D341Med (cell line): ENCODE measurements around the gene DNAJC2.
"Not testable (repeated sequence)": the region's sequence is repeated elsewhere in the genome, so short reads cannot be mapped to it uniquely, and the experiment has no call there.

Experiments used
- DNase-seq: peaks from one replicate; pipeline ENCODE4 v3.0.0; 2012; ENCODE audit warnings: low spot score

The DNAJC2 gene

DNA sequence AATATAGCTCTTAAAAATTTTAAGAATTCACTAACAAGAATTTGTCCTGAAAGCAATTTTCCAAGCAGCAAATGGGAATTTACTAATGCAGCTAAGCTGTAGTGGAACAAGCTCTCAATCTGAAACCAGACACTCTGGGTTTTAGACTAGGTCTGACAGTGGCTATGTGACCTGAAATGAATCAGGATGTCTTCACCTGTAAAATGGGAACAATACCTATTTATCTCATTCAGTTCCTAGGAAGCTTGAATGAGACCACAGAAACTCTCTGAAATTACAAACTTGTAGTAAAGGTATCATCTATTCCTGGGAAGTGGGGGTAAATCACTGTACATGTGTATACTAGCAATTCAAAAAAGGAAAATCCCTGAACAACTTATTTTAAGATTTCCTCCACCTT, 1.2 kb downstream of the DNAJC2 start:
- no peak for DNase-seq

DNA sequence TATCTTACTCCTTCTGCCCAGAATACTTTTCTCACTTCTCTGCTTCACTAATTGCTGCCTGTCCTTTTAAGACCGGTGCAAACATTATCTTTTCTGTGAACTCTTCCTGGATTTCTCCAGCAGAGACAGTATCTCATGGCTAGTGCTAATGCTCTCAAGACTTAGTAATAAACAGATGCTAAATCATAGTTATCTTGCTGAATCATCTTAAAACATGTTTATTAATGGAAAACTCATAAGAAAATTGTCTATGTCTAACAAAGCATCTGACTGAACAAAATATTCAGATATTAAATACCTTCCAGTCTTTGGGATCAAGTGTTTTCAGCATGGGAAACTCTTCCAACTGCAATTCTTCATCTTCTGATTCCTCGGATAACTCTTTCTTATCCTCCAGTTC, 3.1 kb downstream of the DNAJC2 start:
- no peak for DNase-seq

DNA sequence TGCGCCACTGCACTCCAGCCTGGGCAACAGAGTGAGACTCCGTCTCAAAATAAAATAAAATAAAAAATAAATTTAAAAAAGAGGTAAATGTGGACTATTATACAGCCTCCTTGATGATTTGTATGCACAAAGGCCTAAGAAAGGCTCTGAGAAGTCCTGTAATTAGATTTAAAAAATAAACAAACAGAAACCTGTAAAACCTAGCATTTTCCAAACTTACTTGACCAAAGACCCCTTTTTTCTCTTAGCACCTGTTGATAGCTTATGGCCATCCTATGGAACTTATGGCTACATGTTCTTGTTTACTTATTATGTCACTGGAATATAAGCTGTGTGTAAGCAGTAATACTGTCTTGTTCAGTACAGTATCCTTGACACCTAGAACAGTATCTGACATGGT, 5.7 kb downstream of the DNAJC2 start:
- DNase-seq, result no peak

DNA sequence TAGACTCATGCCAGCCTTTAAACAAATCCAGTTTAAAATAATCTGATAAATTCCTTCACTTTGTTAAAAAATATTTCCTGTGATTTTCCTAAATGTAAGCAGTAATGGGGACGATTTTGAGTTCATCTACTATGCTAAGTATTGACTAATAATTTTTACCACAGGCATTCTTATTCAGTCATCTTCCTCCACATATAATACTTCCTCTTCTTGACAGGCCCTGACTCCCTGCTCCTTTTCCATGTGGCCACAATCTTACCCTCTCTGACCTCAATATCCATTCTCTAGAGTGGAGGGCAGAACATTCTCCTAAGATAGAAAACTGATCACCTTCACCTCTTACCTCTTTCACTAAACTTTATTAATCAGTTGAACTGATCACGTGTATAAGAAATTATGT, 7.8 kb downstream of the DNAJC2 start:
- DNase-seq, result no peak

DNA sequence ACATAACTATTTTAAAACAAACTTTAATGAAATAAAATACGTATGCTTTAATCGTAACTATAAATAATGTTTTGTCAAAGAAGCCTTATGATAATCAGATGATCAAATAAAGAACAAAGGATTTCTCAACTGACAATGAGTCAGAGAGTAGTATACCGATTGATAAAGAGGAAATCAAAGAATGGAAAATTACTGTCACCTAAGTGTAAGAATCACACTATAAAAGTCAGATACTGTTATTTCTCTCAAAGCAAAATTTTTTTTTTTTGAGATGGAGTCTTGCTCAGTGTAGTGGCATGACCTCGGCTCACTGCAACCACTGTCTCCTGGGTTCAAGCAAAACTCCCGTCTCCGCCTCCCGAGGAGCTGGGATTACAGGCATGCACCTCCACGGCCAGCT, 18.8 kb downstream of the DNAJC2 start:
- no peak for DNase-seq

DNA sequence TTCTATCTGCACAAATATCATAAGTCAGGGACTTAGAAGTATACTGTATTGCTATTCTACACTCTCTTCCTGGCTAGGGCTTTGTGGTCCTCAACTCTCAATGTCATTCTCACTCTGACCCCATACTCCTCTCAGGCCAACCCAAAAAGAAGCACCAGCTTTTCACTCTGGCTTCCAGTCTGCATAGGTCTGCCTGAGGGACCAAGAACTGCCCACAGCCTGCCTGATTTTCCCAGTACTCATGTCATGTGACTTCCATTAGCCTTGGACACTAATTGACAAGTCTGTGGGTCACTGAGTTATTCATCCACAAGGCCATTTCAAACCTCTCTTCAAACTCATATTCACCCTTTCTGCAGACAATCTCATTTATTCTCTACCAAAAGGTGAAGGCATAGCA, 27.6 kb downstream of the DNAJC2 start:
- no peak for DNase-seq

DNA sequence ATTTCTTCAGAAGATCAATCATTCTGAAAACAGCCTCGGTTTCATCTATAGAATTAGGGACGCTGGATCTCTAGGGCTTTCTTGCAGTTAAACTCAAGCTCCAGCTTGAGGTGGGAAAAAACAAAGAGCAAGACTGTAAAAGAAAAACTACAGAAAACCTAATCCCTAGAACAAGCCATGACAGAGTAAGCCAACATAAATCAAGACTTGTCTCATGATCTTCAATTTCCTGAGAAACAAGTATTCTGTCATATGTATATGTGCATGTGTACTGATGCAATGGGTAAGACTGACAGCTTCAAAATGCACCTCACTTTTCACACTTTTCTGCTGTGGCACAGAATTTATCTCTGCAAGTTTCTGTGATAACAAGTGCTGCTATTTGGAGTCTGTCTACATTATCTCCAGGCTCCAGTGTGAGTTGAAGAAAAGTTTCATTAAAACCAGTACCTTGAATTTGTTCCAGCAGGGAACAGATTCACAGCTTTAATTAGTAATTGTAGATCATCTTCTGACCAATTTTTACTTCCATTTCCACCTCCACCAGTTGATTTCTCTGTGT, 28.1 kb downstream of the DNAJC2 start:
- no peak for DNase-seq

DNA sequence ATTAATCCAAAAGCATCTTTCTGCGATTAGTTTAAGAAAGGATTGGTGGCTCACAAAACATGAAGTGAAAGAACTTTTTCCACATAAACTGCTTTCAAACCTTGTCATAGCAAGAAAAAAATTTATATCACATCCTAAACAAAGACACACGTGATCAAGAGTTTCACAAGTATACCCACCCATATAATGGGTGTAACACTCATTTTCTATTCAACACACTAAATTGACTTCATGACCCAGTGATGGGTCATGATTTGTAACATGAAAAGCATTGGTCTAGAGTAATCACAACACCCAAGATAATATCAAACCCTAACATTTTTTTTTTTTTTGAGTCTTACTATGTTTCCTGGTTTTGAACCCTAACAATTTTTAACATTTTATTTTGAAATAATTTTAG, 29.7 kb downstream of the DNAJC2 start:
- DNase-seq, result no peak

DNA sequence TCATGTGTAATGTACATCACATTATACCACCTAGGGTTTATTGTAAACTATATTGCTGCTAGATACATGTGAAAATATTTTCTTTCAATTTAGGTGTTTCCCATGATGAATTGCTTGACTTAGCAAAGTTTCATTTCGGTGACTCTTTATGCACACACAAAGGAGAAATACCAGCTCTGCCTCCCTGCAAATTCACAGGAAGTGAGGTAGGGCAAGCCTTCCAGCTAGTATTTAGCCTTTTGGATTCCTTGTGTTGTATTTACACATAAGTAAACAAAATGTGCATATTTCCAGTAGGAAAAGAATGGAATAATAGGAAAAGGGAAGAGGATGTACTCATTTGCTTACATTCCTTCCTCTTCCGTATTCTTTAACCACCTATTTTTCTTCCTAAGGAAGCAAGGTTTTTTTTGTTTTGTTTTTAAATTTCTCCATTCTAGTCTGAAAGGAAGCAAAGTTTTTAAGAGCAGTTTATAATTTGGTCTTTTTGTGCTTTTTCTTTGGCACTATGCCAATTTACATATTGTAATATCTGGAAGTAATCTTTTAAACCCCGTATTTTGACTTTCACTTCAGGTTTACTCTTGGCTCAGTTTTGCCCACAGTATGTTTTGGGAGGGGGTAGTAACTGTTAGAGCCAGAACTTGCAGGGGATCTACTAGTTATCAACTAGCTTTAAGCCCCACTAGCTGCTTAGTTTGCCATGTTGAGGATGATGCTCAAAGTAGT, 36.9 kb downstream of the DNAJC2 start:
- DNase-seq, result no peak

DNA sequence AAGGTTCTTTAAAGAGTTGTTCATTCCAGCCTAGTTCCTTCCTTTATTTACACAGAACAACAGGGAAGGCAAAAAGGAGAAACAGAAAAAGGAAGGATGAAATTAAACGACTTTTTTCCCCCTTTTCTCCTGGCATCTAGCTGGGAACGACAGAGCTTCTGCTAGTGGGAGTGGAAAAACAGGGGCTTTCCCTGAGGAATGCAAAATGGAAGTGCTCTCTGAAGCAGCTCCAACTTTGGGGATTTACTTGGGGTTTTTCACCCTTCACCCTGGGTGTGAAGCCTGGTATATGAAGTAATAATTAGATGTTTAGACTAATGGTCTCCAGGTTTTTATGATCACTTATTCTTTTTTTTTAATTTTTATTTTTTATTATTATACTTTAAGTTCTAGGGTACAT, 43.1 kb downstream of the DNAJC2 start:
- DNase-seq, result no peak

DNA sequence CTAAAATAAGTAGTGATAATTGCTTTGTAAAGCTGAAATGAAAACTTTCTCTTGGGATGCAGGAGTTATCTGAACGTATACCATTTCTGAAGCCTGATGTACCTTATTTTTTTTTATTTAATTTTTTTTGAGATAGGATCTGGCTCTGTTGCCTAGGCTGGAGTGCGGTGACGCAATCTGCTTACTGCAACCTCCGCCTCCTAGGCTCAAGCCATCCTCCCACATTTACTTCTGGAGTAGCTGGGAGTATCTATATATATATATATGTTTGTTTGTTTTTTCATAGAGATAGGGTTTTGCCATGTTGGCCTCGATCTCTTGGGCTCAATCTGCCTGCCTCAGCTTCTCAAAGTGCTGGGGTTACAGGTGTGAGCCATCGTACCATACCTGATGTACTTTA, 44.9 kb downstream of the DNAJC2 start:
- DNase-seq, result no peak

DNA sequence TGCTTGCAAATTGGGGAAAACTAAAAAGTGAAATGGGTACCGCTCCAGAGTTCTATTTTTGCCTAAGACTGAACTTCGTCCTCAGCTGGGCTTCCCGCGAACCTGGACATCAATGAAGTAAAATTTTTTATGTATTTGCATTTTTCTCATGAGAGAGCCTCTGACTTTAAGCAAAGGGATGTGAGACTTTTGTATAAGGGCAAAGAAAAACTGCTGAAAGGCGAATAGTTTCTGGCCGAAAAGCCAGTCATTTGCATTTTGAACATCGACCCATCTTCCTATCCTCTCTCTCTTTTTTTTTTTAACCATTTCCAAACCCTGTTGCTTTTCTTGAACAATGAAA, 46.8 kb downstream of the DNAJC2 start:
- no peak for DNase-seq

DNA sequence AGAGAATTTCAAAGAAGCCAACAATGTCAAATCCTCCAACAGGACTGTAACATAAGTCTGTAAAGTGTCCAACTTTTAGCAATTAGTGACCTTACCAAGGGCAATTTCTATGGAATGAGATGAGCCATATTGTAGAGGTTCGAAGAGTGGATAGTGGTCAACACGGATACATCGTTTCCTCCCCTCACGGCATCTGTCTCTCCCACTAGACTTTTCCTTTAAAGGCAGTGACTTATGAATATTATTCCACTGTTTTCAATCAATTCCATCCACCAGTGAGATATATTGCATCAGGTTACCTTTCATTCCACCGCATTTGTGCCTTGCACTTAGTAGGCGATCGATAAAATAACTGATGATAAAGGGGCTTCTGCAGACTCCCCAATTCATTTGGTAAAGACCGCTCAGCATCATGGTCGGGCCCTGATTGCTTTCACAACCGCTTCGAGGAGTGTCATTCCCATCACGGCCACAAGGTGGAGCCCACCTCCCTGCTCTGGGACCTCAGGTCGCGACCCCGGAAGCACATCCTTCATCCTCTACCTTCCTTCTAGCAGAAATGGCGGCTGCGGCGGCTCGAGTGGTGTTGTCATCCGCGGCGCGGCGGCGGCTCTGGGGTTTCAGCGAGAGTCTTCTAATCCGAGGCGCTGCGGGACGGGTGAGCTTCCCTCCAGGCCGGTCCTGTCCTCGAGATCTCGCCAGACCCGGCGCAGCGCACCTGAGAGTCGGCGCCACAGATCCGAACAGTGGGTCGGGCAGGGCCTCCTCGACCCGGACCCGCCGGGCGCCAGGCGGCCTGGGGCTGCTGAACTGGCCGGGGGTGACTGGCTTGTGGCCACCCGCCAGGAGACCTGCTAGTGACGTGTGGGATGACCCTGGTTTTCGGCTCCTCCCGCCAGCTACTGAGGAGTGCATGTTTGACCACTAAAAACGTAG, 47.4 kb downstream of the DNAJC2 start, which contains the start of gene PMPCB:
Gene PMPCB, plus strand, starts transcription at position 535 of the 936 bp plus-strand sequence. Its CDS starts 25 bp downstream, at position 560.
- peak; percentile 93 for DNase-seq

DNA sequence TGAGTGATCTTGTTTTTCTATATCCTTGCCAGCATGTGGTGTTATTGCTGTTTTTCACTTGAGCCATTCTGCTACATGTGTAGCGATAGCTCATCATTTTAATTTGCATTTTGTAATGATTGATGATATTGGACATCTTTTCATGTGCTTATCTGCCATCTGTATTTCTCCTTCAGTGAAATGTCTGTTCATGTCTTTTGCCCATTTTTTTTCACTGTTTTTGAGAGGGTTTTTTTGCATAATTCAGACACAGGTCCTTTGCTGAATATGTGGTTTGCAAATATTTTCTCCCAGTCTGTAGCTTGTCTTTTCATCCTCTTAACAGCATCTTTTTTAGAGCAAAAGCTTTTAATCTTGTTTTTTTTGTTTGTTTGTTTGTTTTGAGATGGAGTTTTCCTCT, 51.0 kb downstream of the DNAJC2 start:
- DNase-seq, result no peak

DNA sequence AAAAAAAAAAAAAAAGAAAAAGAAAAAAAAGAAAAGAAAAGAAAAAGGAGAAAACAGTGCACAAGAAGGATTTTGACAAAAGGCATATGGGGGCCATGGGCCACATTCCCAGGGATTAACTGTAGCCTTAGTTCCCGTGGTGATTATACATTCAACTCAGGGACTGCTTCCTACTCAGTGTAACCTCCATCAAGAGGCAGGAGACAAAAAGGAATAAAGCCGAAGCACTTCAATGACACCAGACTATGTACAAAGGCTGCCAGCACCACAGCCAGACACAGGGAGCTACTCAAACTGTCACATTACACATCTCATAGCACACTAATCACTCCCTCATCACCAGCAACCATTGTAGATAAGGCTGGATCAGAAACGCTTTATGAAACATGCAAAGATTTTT, 52.4 kb downstream of the DNAJC2 start:
- no peak for DNase-seq

DNA sequence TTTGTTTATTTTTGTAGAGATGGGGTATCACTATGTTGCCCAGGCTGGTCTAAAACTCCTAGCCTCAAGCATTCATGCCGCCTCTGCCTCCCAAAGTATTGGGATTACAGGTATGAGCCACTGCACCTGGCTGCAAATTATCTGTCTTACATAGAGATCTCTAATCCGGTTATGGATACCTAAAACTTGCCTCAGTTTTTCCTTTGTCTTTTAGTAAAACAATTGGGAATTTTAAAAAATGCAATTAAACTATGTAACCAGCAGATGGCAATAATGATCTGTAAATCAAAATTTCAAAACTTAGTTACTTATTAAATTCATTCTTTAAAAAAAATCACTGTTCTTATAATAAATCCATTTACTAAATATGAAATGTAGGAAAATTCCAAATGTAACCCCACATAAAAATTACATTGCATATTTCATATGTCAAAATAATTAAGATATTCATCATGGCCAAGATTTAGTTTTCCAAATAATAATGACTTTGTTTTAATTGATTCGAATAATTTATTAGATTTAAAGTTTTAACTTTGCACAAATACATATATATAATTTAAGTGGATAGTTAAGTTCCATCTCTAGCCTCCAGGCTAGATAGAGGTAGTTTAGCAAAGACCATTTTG, 61.7 kb downstream of the DNAJC2 start:
- not testable (repeated sequence) for DNase-seq

DNA sequence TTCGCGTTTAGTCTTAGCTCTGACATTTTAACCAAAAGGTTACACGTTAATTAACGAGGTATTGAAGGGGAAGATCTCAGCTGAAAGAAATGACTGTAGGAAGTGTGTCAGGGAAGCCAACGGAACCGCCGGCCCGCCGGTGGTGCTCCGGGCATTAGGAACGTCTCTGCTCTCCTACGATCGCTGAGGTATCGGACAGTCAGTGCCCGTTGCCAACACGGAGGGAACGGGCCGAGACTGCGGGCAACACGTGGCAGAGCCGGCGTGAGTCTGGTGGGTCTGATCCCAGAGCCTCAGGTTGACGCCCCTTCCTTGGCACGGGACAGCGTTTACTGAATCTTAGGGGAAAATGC, 63.8 kb downstream of the DNAJC2 start:
- DNase-seq, result not testable (repeated sequence)

DNA sequence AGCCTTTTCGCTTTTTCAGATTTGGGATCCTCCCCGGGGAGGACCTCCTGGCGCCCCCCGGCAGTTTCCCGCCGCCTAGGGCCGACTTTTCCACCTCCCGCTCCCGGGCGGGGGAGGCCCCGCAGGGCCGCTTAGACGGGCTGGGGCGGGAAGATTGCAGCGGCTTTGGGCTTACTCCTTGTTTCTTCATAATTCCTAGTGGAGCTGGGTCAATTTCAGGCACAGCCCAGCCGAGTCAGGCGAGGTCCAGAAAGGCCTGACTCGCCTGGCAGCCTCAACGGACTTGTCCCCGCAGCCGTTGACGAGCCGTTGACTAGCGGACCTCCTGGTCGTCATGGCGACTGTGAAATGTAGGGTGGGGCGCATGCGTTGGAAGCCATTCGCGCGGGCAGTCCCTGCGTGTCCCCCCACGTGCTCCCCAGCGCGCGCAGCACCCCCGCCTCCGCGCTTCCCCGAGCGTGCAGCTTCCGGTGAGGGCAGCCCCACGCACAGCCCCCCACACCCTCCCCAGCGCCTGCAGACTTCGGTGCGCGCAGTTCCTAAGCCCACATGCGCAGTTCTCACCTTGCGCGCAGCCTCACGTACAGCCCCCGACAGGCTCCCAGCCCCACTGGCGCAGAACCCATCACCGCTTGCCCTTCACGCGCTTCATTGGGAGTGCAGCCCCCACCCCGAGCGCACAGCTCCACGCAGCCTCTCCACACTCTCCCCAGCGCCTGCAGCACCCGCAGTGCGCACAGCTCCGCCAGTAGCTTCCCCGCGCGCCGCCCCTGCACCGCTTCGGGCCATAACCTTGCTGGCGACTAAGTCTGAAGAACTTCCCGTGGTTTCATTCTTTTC, 64.4 kb downstream of the DNAJC2 start:
- peak; percentile 56 for DNase-seq

DNA sequence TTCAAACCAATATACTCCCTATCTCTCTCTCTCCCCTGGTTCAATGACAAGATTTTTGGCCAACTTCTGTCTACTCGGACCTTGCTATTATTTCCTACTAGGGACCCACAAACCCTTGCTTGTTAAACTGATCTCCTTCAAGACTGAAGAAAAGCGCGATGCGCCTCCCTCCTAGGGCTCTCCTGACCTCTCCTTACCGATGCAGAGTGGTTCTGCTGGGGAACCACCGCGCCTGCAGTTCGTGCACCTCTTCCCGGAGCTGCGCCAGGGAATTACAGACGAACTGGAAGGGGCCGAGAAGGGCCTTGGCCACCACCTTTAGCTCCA, 65.0 kb downstream of the DNAJC2 start:
- DNase-seq, result peak; percentile 37

DNA sequence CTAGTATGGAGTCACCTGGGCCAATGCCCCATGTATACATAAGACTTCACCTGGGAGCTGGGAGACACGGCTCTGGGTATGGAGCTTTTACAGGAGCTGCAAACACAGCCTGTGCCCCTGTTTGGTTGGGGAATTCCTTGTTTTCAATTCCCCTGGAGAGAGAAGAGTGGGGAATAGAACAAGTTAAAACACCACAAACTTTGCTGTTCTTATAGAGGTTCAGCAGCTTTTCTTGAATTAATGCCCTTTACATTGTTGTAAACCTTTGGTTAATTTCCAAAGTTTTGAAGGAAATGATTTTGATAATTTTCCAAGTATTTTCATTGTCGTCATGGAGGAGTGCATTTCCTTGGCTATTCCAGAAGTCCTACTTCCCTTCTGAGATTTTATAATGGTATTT, 66.4 kb downstream of the DNAJC2 start:
- DNase-seq, result not testable (repeated sequence)

DNA sequence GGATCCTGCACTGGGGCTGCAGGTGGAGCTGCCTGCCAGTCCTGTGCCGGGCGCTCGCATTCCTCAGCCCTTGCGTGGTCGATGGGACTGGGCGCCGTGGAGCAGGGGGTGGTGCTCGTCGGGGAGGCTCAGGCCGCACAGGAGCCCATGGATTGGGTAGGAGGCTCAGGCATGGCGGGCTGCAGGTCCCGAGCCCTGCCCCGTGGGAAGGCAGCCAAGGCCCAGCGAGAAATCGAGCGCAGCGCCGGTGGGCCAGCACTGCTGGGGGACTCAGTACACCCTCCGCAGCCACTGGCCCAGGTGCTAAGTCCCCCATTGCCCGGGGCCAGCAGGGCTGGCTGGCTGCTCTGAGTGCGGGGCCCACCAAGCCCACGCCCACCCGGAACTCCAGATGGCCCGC, 69.7 kb downstream of the DNAJC2 start:
- not testable (repeated sequence) for DNase-seq

DNA sequence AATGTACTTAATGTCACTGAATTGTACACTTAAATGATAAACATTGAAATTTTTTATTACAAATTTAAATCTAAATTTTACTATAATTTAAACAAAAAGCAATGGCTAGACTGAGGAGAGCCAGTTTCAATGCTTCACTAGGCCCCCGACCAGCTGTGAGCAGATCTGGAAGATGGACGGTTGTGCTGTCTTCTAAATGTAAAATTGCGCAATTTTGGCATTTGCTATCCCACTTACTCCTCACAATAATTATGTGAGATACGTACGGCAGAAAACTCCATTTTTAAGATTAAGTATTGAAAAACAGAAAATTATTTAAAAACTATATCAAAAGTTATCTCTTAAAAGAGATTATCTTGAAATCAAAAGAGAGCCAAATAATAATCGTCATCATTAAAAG, 71.2 kb downstream of the DNAJC2 start:
- DNase-seq, result not testable (repeated sequence)
